ENCODE data around the gene FAM219B. TPM values are rescaled to one million over a fixed set of nuclear protein-coding genes. Genes with fewer than 3 reads are reported as not detected.

FAM219B gene
- total RNA-seq, 1 donor from 2014 or later = 90.4 TPM

DNA sequence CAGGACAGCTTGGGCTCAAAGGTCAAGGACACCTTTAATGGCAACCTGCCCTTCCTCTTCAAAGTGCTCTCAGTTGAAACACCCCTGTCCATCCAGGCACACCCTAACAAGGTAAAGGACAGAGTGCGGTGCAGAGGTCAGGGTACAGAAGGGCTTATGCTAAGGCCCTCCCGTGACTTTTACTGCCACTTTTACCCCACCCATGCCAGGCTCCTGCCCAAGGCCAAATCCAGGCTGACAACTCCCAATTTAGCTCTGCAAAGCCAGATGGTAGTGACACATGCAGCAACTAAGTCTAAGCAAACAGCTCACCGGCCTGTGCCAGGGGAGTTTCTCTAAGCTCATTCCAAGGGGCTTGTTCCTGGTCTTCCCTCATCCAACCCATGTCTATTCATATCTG is 15.2 kb downstream of the FAM219B start:
- CTCF ChIA-PET = interaction anchor here (0.7 kb wide), 1 partner anchor 10 kb away, joined by 4 read pairs; no protein-coding TSS in a partner anchor
- Mint-ChIP-seq H3K9me3 (no peaks in the 10 kb centered on the region), H3K4me3 (no peak overlapping the region), H3K27me3 (no peaks in the 10 kb centered on the region), H3K27ac (no peak overlapping the region), H3K36me3 (ENCODE audit: low read depth) (peaks cover 22% of the 10 kb centered on the region), H3K4me1 (peaks cover 45% of the 10 kb centered on the region)
- intact Hi-C loops (cut with micrococcal nuclease) = loop anchor here (2.0 kb wide), 1 partner anchor 15 kb away; the partner anchor contains the start of gene FAM219B
- DNase-seq = no peak
- POLR2A ChIA-PET = interaction anchor here (1.3 kb wide), 1 partner anchor 10 kb away, joined by 4 read pairs; no protein-coding TSS in a partner anchor
- no peak for ATAC-seq (ENCODE audit: low read depth)
- no peak for TF ChIP-seq CTCF (IDR thresholded peaks at IDR 0.05)

DNA sequence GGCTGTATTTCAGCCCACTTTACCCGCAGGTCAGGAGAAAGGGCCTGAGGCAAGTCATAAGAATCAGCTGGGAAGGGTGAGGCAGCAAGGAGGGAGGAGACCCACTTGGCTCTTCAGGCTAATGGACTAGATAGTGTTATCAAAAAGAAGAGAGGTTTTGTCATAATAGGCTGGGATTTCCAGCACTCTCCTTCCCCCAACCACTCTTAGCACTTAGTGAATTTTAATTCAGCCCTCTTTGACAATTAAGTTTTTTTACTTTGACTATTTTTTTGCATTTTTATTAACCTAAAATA is 16.0 kb downstream of the FAM219B start:
- Mint-ChIP-seq H3K9me3 (no peaks in the 10 kb centered on the region), H3K27ac (peak overlapping the region; percentile 89), H3K27me3 (no peaks in the 10 kb centered on the region), H3K4me3 (peak overlapping the region; percentile 96), H3K4me1 (peaks cover 45% of the 10 kb centered on the region), H3K36me3 (ENCODE audit: low read depth) (peaks cover 21% of the 10 kb centered on the region)
- CTCF ChIA-PET = interaction anchor here (1.1 to 1.8 kb wide), 2 partner anchors 10 to 21 kb away, joined by 3 to 4 read pairs; no protein-coding TSS in a partner anchor
- intact Hi-C loops (cut with micrococcal nuclease) = loop anchor here (1.0 to 2.0 kb wide), 3 partner anchors 16 to 47 kb away; partner anchors contain the start of genes FAM219B, SCAMP2 and ULK3
- POLR2A ChIA-PET = interaction anchor here (0.6 to 2.6 kb wide), 6 partner anchors 9 to 44 kb away, joined by 3 to 17 read pairs (median 8); partner anchors contain the start of genes FAM219B and SCAMP2
- DNase-seq (no peak), ATAC-seq (ENCODE audit: low read depth) (no peak)
- TF ChIP-seq CTCF (IDR thresholded peaks at IDR 0.05) = no peak

DNA sequence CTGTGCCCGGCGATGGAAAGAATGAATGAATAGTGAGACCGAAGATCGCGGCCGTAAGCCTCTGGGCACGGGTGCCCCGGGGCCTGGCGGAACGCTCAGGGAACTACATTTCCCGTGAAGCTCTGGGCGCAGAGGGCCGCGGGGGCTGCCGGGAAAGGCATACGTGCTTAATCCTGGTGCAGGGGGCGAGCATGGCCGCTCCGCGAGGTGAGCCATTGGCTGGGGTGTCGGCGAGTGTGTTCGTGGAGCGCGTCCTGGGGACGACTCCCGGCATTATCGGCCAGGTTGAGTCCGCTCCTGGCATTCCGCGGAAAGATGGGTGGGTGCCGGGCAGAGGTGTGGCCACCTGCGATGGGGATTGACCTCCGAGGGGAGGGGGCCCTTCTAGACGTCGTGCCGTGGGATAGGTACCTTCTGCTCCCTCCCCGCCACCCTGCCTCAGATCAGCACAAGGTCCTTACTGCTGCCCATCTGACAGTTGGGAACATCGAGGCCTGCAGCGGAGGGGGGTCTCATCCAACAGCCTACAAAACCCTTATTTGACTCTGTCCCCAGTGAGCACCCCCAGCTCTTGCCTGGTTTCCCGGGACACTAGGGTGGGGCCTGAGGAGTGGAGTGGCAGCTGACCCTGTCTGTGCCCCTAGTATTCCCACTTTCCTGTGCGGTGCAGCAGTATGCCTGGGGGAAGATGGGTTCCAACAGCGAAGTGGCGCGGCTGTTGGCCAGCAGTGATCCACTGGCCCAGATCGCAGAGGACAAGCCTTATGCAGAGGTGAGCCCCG is 16.6 kb downstream of the FAM219B start, which contains the start of gene MPI:
Gene MPI (plus strand): TSS at position 160 of the 782 bp plus-strand sequence. CDS start 32 bp downstream, at position 192.
- H3K4me3 Mint-ChIP-seq = peak within 1 kb of the TSS; percentile 96
- H3K27ac Mint-ChIP-seq = peak within 1 kb of the TSS; percentile 89
- ChIA-PET POLR2A (interaction anchor here (0.6 to 2.6 kb wide), 16 partner anchors 8 to 274 kb away, joined by 3 to 17 read pairs (median 4); partner anchors contain the start of genes CLK3, COX5A, FAM219B and SCAMP2), CTCF (interaction anchor here (1.1 to 2.1 kb wide), 4 partner anchors 10 to 260 kb away, joined by 3 to 18 read pairs (median 4); no protein-coding TSS in a partner anchor)
- H3K4me1 Mint-ChIP-seq = peaks cover 45% of the 10 kb centered on the region
- TF ChIP-seq CTCF (IDR thresholded peaks at IDR 0.05) = no peak
- peak; percentile 99 for ATAC-seq (ENCODE audit: low read depth)
- H3K27me3 Mint-ChIP-seq = no peaks in the 10 kb centered on the region
- peak; percentile 79 for DNase-seq
- H3K36me3 Mint-ChIP-seq (ENCODE audit: low read depth) = peaks cover 20% of the 10 kb centered on the region
- no peaks in the 10 kb centered on the region for H3K9me3 Mint-ChIP-seq
- intact Hi-C loops (cut with micrococcal nuclease) = loop anchor here (1.0 to 2.0 kb wide), 3 partner anchors 17 to 47 kb away; partner anchors contain the start of genes FAM219B, SCAMP2 and ULK3

DNA sequence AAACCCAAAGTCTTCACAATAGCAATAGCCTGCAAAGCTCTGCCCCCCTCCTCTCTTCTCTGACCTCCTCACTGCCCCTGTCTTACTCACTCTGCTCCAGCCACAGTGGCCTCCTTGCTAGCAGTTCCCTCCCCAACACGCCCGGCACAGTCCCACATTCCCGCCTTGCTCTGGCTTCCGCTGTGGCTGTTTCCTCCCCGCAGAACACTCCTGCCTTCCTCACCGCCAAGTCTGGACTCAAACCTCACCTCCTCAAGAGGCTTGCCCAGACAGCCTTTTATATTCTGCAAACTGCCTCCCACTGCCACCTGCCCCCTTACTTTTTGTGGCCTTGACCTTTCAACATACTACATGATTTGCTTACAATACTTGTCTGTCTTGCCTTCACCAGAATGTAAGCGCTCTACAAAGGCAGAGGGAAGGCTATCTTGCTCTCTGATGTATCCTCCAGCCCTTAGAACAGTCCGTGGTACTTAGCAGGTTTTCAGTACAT is 17.2 kb downstream of the FAM219B start:
- intact Hi-C loops (cut with micrococcal nuclease) = no loop called here
- DNase-seq (no peak), ATAC-seq (ENCODE audit: low read depth) (peak; percentile 5)
- H3K4me1 Mint-ChIP-seq = peaks cover 47% of the 10 kb centered on the region
- H3K4me3 Mint-ChIP-seq = peak overlapping the region; percentile 96
- POLR2A ChIA-PET = interaction anchor here (0.6 to 2.6 kb wide), 14 partner anchors 11 to 273 kb away, joined by 3 to 17 read pairs (median 4); partner anchors contain the start of genes CLK3, COX5A, FAM219B and SCAMP2
- CTCF ChIA-PET = interaction anchor here (1.1 to 2.1 kb wide), 4 partner anchors 11 to 259 kb away, joined by 3 to 18 read pairs (median 4); no protein-coding TSS in a partner anchor
- H3K27ac Mint-ChIP-seq = peak overlapping the region; percentile 89
- no peak for TF ChIP-seq CTCF (IDR thresholded peaks at IDR 0.05)
- no peaks in the 10 kb centered on the region for H3K9me3 Mint-ChIP-seq
- H3K36me3 Mint-ChIP-seq (ENCODE audit: low read depth) = peaks cover 20% of the 10 kb centered on the region
- H3K27me3 Mint-ChIP-seq = no peaks in the 10 kb centered on the region

Measured in activated B cell treated with CpG ODN at 0.5 μM for 24 hours (primary cell).